ENCODE measurements around the gene ZMIZ1.
A peak's percentile ranks its signal among the peaks of the same experiment; 100 is the strongest.

Gene ZMIZ1

GRCh38 chr10:79305988-79306387 lies 237.2 kb downstream of the ZMIZ1 start:
- no peaks in the 10 kb centered on the region for H3K27me3 ChIP-seq (ENCODE audit: control insufficient read depth in 1 of 2, insufficient read depth in 1 of 2, low read length in 2 of 2)
- no peak overlapping the region for H3K4me2 ChIP-seq (ENCODE audit: low read length, poor library complexity, severe bottlenecking)
- H3K27ac ChIP-seq (ENCODE audit: low read length, poor library complexity, severe bottlenecking), result no peak overlapping the region
- peaks cover 96 to 99% of the 10 kb centered on the region in 2 experiments for H3K36me3 ChIP-seq (ENCODE audit: control insufficient read depth in 1 of 2, insufficient read depth in 2 of 2, low read depth in 1 of 2, low read length in 2 of 2)
- WGBS, result over 99% methylated on average over 11 of the region's 15 CpGs
- no peaks in the 10 kb centered on the region for H3K9me3 ChIP-seq (ENCODE audit: control insufficient read depth, low read length)
- no peak overlapping the region for H2BK15ac ChIP-seq (ENCODE audit: low read depth, poor library complexity, severe bottlenecking)
- H2AK5ac ChIP-seq (ENCODE audit: low read length, severe bottlenecking), result no peak overlapping the region
- peaks cover 4% of the 10 kb centered on the region for H3K4me1 ChIP-seq (ENCODE audit: control insufficient read depth, insufficient read depth, low read depth, low read length)
- no peak overlapping the region for H3K9ac ChIP-seq (ENCODE audit: low read length)
- DNase-seq, result no peak
- no peak overlapping the region for H2BK5ac ChIP-seq (ENCODE audit: low read depth, low read length, poor library complexity, severe bottlenecking)
- no peak overlapping the region for H3K4me3 ChIP-seq (ENCODE audit: insufficient read depth in 1 of 2, low read depth in 1 of 2, low read length in 2 of 2)
- no peak overlapping the region for H3K18ac ChIP-seq (ENCODE audit: low read depth in 1 of 2, low read length in 2 of 2)
- H2AFZ ChIP-seq (ENCODE audit: low read depth, low read length), result no peak overlapping the region
- no peak overlapping the region for H2BK12ac ChIP-seq (ENCODE audit: low read length in 2 of 2)
- H3K79me1 ChIP-seq (replicated peaks; ENCODE audit: low read length, poor library complexity, severe bottlenecking), result peaks cover 39% of the 10 kb centered on the region
- H4K91ac ChIP-seq (ENCODE audit: low read length), result no peak overlapping the region
- H3K23ac ChIP-seq (ENCODE audit: low read length in 2 of 2), result no peak overlapping the region
- no peak overlapping the region for H2BK120ac ChIP-seq (ENCODE audit: low read depth, low read length)
- H3K4ac ChIP-seq (ENCODE audit: low read depth in 1 of 2, low read length in 2 of 2), result no peak overlapping the region
- no peak overlapping the region for H4K8ac ChIP-seq (ENCODE audit: low read length)
- no peak overlapping the region for H3K14ac ChIP-seq (ENCODE audit: low read length in 2 of 2)

DNA sequence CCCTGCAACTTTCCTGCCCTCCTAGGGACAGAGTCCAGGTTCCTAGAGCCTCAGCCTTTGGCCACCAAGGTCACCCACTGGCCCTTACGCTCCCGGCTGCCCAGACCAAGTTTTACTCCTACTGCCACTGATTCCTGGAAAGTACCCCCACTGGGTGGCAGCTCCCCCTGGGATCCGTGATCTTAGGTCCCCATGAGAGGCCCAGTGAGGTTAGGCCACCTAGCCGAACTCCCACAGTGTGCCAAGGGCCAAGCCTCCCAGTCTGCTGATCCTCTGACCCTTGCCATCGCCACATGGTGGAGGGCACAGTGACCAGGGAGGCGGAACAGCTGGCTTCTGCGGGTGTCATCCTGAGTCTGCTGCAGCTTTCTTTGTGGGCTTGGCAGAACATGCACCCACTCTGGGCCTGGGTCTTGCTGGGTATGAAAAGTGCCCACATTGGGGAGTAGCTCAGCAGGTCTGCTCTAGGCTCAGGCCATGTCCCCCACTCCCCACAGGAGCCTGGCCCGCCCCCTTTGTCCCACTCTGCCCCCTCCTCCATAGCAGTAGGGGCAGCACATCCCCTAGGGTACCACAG lies 238.0 kb downstream of the ZMIZ1 start:
- H3K36me3 ChIP-seq (ENCODE audit: control insufficient read depth in 1 of 2, insufficient read depth in 2 of 2, low read depth in 1 of 2, low read length in 2 of 2), result peaks cover 95 to 99% of the 10 kb centered on the region in 2 experiments
- peaks cover 2% of the 10 kb centered on the region for H3K4me1 ChIP-seq (ENCODE audit: control insufficient read depth, insufficient read depth, low read depth, low read length)
- no peak overlapping the region for H3K18ac ChIP-seq (ENCODE audit: low read depth in 1 of 2, low read length in 2 of 2)
- no peak overlapping the region for H3K4me3 ChIP-seq (ENCODE audit: insufficient read depth in 1 of 2, low read depth in 1 of 2, low read length in 2 of 2)
- no peak overlapping the region for H4K91ac ChIP-seq (ENCODE audit: low read length)
- 95% methylated on average over 8 of the region's 8 CpGs for WGBS
- H3K4ac ChIP-seq (ENCODE audit: low read depth in 1 of 2, low read length in 2 of 2), result no peak overlapping the region
- no peaks in the 10 kb centered on the region for H3K27me3 ChIP-seq (ENCODE audit: control insufficient read depth in 1 of 2, insufficient read depth in 1 of 2, low read length in 2 of 2)
- H3K9ac ChIP-seq (ENCODE audit: low read length), result no peak overlapping the region
- H2BK12ac ChIP-seq (ENCODE audit: low read length in 2 of 2), result no peak overlapping the region
- H4K8ac ChIP-seq (ENCODE audit: low read length), result no peak overlapping the region
- H3K9me3 ChIP-seq (ENCODE audit: control insufficient read depth, low read length), result no peaks in the 10 kb centered on the region
- no peak overlapping the region for H2BK15ac ChIP-seq (ENCODE audit: low read depth, poor library complexity, severe bottlenecking)
- H3K4me2 ChIP-seq (ENCODE audit: low read length, poor library complexity, severe bottlenecking), result no peak overlapping the region
- peak overlapping the region in 1 of 2 experiments; percentile 34 for H3K23ac ChIP-seq (ENCODE audit: low read length in 2 of 2)
- no peak overlapping the region for H2BK120ac ChIP-seq (ENCODE audit: low read depth, low read length)
- no peak overlapping the region for H3K27ac ChIP-seq (ENCODE audit: low read length, poor library complexity, severe bottlenecking)
- no peak for DNase-seq
- H3K14ac ChIP-seq (ENCODE audit: low read length in 2 of 2), result no peak overlapping the region
- peaks cover 34% of the 10 kb centered on the region for H3K79me1 ChIP-seq (replicated peaks; ENCODE audit: low read length, poor library complexity, severe bottlenecking)
- H2BK5ac ChIP-seq (ENCODE audit: low read depth, low read length, poor library complexity, severe bottlenecking), result no peak overlapping the region
- no peak overlapping the region for H2AK5ac ChIP-seq (ENCODE audit: low read length, severe bottlenecking)
- no peak overlapping the region for H2AFZ ChIP-seq (ENCODE audit: low read depth, low read length)

- no peak for DNase-seq
- H4K91ac ChIP-seq (ENCODE audit: low read length), result no peak overlapping the region
- H3K4me2 ChIP-seq (ENCODE audit: low read length, poor library complexity, severe bottlenecking), result no peak overlapping the region
- H3K9me3 ChIP-seq (ENCODE audit: control insufficient read depth, low read length), result no peaks in the 10 kb centered on the region
- no peak overlapping the region for H3K18ac ChIP-seq (ENCODE audit: low read depth in 1 of 2, low read length in 2 of 2)
- no peak overlapping the region for H3K4me3 ChIP-seq (ENCODE audit: insufficient read depth in 1 of 2, low read depth in 1 of 2, low read length in 2 of 2)
- no peak overlapping the region for H2BK120ac ChIP-seq (ENCODE audit: low read depth, low read length)
- peaks cover 2% of the 10 kb centered on the region for H3K4me1 ChIP-seq (ENCODE audit: control insufficient read depth, insufficient read depth, low read depth, low read length)
- 88% methylated on average over 7 of the region's 7 CpGs for WGBS
- H3K27ac ChIP-seq (ENCODE audit: low read length, poor library complexity, severe bottlenecking), result no peak overlapping the region
- H3K79me1 ChIP-seq (replicated peaks; ENCODE audit: low read length, poor library complexity, severe bottlenecking), result peaks cover 30% of the 10 kb centered on the region
- no peak overlapping the region for H3K9ac ChIP-seq (ENCODE audit: low read length)
- H4K8ac ChIP-seq (ENCODE audit: low read length), result no peak overlapping the region
- peaks cover 98 to 100% of the 10 kb centered on the region in 2 experiments for H3K36me3 ChIP-seq (ENCODE audit: control insufficient read depth in 1 of 2, insufficient read depth in 2 of 2, low read depth in 1 of 2, low read length in 2 of 2)
- no peak overlapping the region for H2BK12ac ChIP-seq (ENCODE audit: low read length in 2 of 2)
- no peak overlapping the region for H2BK5ac ChIP-seq (ENCODE audit: low read depth, low read length, poor library complexity, severe bottlenecking)
- H3K4ac ChIP-seq (ENCODE audit: low read depth in 1 of 2, low read length in 2 of 2), result no peak overlapping the region
- no peaks in the 10 kb centered on the region for H3K27me3 ChIP-seq (ENCODE audit: control insufficient read depth in 1 of 2, insufficient read depth in 1 of 2, low read length in 2 of 2)
- no peak overlapping the region for H2AFZ ChIP-seq (ENCODE audit: low read depth, low read length)
- no peak overlapping the region for H3K23ac ChIP-seq (ENCODE audit: low read length in 2 of 2)
- H3K14ac ChIP-seq (ENCODE audit: low read length in 2 of 2), result no peak overlapping the region
- H2BK15ac ChIP-seq (ENCODE audit: low read depth, poor library complexity, severe bottlenecking), result no peak overlapping the region
- H2AK5ac ChIP-seq (ENCODE audit: low read length, severe bottlenecking), result no peak overlapping the region
Observed at GRCh38 chr10:79308016-79308415, 239.2 kb downstream of the ZMIZ1 start.

DNA sequence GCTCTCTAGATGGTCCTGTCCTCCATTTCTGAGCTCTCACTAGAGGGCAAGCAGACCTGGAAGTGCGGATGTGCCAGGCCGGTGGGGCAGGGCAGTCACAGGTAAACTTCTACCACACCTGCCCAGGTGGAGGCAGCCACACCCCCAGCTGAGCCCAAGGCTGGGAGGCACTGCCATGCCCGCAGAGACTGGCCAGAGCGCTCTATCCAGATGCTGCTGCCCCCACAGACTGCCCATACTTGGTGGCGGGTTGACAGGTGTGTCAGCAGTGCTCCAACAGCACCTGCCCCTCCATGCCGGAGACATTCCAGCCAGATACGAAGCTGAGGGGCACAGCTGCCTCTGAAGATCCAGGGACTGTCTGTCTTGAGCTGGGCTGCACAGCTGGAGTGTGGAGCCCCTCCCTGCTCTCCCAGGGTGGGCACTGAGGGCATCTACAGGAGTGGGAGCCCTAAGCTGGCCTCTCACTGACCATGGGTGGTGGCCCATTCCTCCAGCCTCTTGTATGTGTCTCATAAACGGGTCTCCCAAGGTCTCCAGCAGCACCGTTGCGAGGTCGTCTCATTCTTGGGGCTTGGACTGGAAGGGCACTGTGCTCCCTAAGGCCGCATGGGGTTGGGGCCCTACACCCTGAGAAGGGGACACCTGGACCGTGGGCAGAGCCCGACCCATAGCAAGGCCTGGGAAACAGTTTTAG lies 240.4 kb downstream of the ZMIZ1 start:
- DNase-seq, result no peak
- Histone ChIP-seq H3K79me1 (replicated peaks; ENCODE audit: low read length, poor library complexity, severe bottlenecking) (peaks cover 26% of the 10 kb centered on the region), H2AFZ (ENCODE audit: low read depth, low read length) (no peak overlapping the region), H3K9me3 (ENCODE audit: control insufficient read depth, low read length) (no peaks in the 10 kb centered on the region), H2BK5ac (ENCODE audit: low read depth, low read length, poor library complexity, severe bottlenecking) (no peak overlapping the region), H2AK5ac (ENCODE audit: low read length, severe bottlenecking) (no peak overlapping the region), H3K36me3 (ENCODE audit: control insufficient read depth in 1 of 2, insufficient read depth in 2 of 2, low read depth in 1 of 2, low read length in 2 of 2) (peaks cover 98 to 100% of the 10 kb centered on the region in 2 experiments), H3K27ac (ENCODE audit: low read length, poor library complexity, severe bottlenecking) (no peak overlapping the region), H3K4ac (ENCODE audit: low read depth in 1 of 2, low read length in 2 of 2) (no peak overlapping the region), H4K91ac (ENCODE audit: low read length) (no peak overlapping the region), H2BK120ac (ENCODE audit: low read depth, low read length) (no peak overlapping the region), H3K4me1 (ENCODE audit: control insufficient read depth, insufficient read depth, low read depth, low read length) (peaks cover 8% of the 10 kb centered on the region), H2BK12ac (ENCODE audit: low read length in 2 of 2) (no peak overlapping the region), H3K4me2 (ENCODE audit: low read length, poor library complexity, severe bottlenecking) (no peak overlapping the region), H3K27me3 (ENCODE audit: control insufficient read depth in 1 of 2, insufficient read depth in 1 of 2, low read length in 2 of 2) (no peaks in the 10 kb centered on the region), H3K9ac (ENCODE audit: low read length) (no peak overlapping the region), H3K4me3 (ENCODE audit: insufficient read depth in 1 of 2, low read depth in 1 of 2, low read length in 2 of 2) (no peak overlapping the region), H2BK15ac (ENCODE audit: low read depth, poor library complexity, severe bottlenecking) (no peak overlapping the region), H3K23ac (ENCODE audit: low read length in 2 of 2) (no peak overlapping the region), H4K8ac (ENCODE audit: low read length) (no peak overlapping the region), H3K18ac (ENCODE audit: low read depth in 1 of 2, low read length in 2 of 2) (no peak overlapping the region), H3K14ac (ENCODE audit: low read length in 2 of 2) (no peak overlapping the region)
- WGBS, result 94% methylated on average over 14 of the region's 14 CpGs

All from mesenchymal stem cell (in vitro differentiated cells and primary cell).